K562 (cell line): ENCODE results near the gene IQGAP3.

Experiments used
- BHLHE40 ChIP-seq: IDR thresholded peaks from 2 replicates; pipeline ENCODE4 v1.6.1; 2011; ENCODE audit warnings: low read length, improper control_type of control experiment
- EP300 ChIP-seq: IDR thresholded peaks from 2 replicates; pipeline ENCODE4 v1.6.1; 2012; ENCODE audit warnings: low read length, improper control_type of control experiment
- NFE2L1 ChIP-seq: fragments of 450-650 bp; IDR thresholded peaks from 2 replicates; pipeline ENCODE4 v1.6.1; 2016; ENCODE audit warnings: missing genetic modification characterization, low read depth, mild to moderate bottlenecking, missing compliant biosample characterization, moderate library complexity, borderline replicate concordance
- TF ChIP-seq, protein P1 (sequence below), 3 experiments: IDR thresholded peaks in 2 of 3; conservative IDR thresholded peaks in 1 of 3; 2 replicates each; pipeline ENCODE4 v1.5.1; 2011 to 2012; ENCODE audit warnings: low read length in 3 of 3, mild to moderate bottlenecking in 3 of 3, control low read depth in 2 of 3, improper control_type of control experiment in 1 of 3, inconsistent platforms in 1 of 3, low read depth in 1 of 3, mixed read lengths in 1 of 3, moderate library complexity in 1 of 3; ENCODE audit not compliant: insufficient read depth in 2 of 3
- TF ChIP-seq, protein P2 (sequence below): sonication (generic); formaldehyde crosslinking; IDR thresholded peaks from 2 replicates; pipeline ENCODE4 v1.5.0; 2020; ENCODE audit warnings: missing genetic modification reagents
- TF ChIP-seq, protein P3 (sequence below): sonication (generic); formaldehyde crosslinking; IDR thresholded peaks from 2 replicates; pipeline ENCODE4 v1.8.0; 2023; ENCODE audit warnings: mild to moderate bottlenecking, missing genetic modification reagents

- TF ChIP-seq NFE2L1 (tag) (no peak), BHLHE40 (no peak), EP300 (no peak)
- TF ChIP-seq, protein P1, sequence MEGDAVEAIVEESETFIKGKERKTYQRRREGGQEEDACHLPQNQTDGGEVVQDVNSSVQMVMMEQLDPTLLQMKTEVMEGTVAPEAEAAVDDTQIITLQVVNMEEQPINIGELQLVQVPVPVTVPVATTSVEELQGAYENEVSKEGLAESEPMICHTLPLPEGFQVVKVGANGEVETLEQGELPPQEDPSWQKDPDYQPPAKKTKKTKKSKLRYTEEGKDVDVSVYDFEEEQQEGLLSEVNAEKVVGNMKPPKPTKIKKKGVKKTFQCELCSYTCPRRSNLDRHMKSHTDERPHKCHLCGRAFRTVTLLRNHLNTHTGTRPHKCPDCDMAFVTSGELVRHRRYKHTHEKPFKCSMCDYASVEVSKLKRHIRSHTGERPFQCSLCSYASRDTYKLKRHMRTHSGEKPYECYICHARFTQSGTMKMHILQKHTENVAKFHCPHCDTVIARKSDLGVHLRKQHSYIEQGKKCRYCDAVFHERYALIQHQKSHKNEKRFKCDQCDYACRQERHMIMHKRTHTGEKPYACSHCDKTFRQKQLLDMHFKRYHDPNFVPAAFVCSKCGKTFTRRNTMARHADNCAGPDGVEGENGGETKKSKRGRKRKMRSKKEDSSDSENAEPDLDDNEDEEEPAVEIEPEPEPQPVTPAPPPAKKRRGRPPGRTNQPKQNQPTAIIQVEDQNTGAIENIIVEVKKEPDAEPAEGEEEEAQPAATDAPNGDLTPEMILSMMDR (IDR thresholded peaks at IDR 0.05 in 2 of 3, conservative IDR thresholded peaks at IDR 0.05 in 1 of 3; ENCODE audit: insufficient read depth in 2 of 3, low read depth in 1 of 3, low read length in 3 of 3), result no peak
- TF ChIP-seq, protein P2, sequence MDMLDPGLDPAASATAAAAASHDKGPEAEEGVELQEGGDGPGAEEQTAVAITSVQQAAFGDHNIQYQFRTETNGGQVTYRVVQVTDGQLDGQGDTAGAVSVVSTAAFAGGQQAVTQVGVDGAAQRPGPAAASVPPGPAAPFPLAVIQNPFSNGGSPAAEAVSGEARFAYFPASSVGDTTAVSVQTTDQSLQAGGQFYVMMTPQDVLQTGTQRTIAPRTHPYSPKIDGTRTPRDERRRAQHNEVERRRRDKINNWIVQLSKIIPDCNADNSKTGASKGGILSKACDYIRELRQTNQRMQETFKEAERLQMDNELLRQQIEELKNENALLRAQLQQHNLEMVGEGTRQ (CRISPR knock-in tag), result no peak
- TF ChIP-seq, protein P3, sequence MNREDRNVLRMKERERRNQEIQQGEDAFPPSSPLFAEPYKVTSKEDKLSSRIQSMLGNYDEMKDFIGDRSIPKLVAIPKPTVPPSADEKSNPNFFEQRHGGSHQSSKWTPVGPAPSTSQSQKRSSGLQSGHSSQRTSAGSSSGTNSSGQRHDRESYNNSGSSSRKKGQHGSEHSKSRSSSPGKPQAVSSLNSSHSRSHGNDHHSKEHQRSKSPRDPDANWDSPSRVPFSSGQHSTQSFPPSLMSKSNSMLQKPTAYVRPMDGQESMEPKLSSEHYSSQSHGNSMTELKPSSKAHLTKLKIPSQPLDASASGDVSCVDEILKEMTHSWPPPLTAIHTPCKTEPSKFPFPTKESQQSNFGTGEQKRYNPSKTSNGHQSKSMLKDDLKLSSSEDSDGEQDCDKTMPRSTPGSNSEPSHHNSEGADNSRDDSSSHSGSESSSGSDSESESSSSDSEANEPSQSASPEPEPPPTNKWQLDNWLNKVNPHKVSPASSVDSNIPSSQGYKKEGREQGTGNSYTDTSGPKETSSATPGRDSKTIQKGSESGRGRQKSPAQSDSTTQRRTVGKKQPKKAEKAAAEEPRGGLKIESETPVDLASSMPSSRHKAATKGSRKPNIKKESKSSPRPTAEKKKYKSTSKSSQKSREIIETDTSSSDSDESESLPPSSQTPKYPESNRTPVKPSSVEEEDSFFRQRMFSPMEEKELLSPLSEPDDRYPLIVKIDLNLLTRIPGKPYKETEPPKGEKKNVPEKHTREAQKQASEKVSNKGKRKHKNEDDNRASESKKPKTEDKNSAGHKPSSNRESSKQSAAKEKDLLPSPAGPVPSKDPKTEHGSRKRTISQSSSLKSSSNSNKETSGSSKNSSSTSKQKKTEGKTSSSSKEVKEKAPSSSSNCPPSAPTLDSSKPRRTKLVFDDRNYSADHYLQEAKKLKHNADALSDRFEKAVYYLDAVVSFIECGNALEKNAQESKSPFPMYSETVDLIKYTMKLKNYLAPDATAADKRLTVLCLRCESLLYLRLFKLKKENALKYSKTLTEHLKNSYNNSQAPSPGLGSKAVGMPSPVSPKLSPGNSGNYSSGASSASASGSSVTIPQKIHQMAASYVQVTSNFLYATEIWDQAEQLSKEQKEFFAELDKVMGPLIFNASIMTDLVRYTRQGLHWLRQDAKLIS (CRISPR knock-in tag), result no peak
These were observed 90.8 kb downstream of the IQGAP3 start for GRCh38 chr1:156481527-156481926.
